Caco-2 (cell line): Measurements from ENCODE around the gene CECR2. TPM values are rescaled to one million over a fixed set of nuclear protein-coding genes. Genes with fewer than 3 reads are reported as not detected.

Experiments
- BruUV-seq: library from RNA; stranded (reverse); fragments of 400-500 nt; replicated peaks from 2 replicates; lab custom pipeline; 2021; lab: Mats Ljungman, UMichigan
- CTCF ChIA-PET: fragments of 300-600 bp; sonication (Branson Sonifier 250); formaldehyde crosslinking; loops from one replicate; lab custom pipeline; 2022; ENCODE audit warnings: antibody characterized with exemption; lab: Charles Lee
- POLR2A ChIA-PET: fragments of 300-600 bp; sonication (Branson Sonifier 250); formaldehyde crosslinking; loops from one replicate; lab custom pipeline; 2022; ENCODE audit warnings: antibody characterized with exemption; lab: Charles Lee
- DNase-seq, 2 experiments: peaks; one replicate each; pipeline versions ENCODE4 v3.0.0 to v3.0.0-alpha.2; 2020 to 2022
- H3K27me3 ChIP-seq: replicated peaks from 2 replicates; pipeline ENCODE4 v1.6.0; 2011; ENCODE audit warnings: low read length; ENCODE audit not compliant: control insufficient read depth, insufficient read depth
- H3K36me3 ChIP-seq: 2 replicates; pipeline ENCODE4 v1.5.1; 2011; ENCODE audit warnings: low read length; ENCODE audit not compliant: control insufficient read depth, insufficient read depth
- H3K4me1 ChIP-seq: fragments of 250-450 bp; sonication (Bioruptor Pico); 2 replicates; pipeline ENCODE4 v1.5.1; 2020; ENCODE audit warnings: mild to moderate bottlenecking
- H3K4me3 ChIP-seq: 2 replicates; pipeline ENCODE4 v1.5.1; 2011; ENCODE audit warnings: low read depth, mild to moderate bottlenecking, control low read depth, low read length
- H3K9me3 ChIP-seq: fragments of 250-450 bp; sonication (Bioruptor Pico); 2 replicates; pipeline ENCODE4 v1.5.1; 2020; ENCODE audit warnings: mild to moderate bottlenecking, moderate library complexity
- H3K27ac Mint-ChIP-seq: one replicate; pipeline ENCODE4 v1.8.0; 2022; ENCODE audit warnings: mixed read lengths; ENCODE audit not compliant: unreplicated experiment
- H3K27me3 Mint-ChIP-seq: one replicate; pipeline ENCODE4 v1.8.0; 2022; ENCODE audit warnings: mixed read lengths; ENCODE audit not compliant: insufficient read depth, unreplicated experiment
- H3K36me3 Mint-ChIP-seq: one replicate; pipeline ENCODE4 v1.8.0; 2022; ENCODE audit warnings: mild to moderate bottlenecking, mixed read lengths; ENCODE audit not compliant: insufficient read depth, unreplicated experiment
- H3K4me1 Mint-ChIP-seq: one replicate; pipeline ENCODE4 v1.8.0; 2022; ENCODE audit warnings: low read depth, mixed read lengths; ENCODE audit not compliant: unreplicated experiment
- H3K4me3 Mint-ChIP-seq: one replicate; pipeline ENCODE4 v1.8.0; 2022; ENCODE audit warnings: mild to moderate bottlenecking, moderate library complexity, mixed read lengths; ENCODE audit not compliant: unreplicated experiment
- H3K9me3 Mint-ChIP-seq: one replicate; pipeline ENCODE4 v1.8.0; 2022; ENCODE audit warnings: mixed read lengths; ENCODE audit not compliant: unreplicated experiment
- intact Hi-C: fragments of 100-400 bp; cut with micrococcal nuclease; formaldehyde crosslinking; loops from one replicate; pipeline ENCODE4 v1.10.0; 2022; ENCODE audit not compliant: unreplicated experiment
- total RNA-seq: library from RNA; stranded (reverse); gene quantifications from 2 replicates; pipeline ENCODE4 v1.2.3, GENCODE V29; 2022
- TF ChIP-seq, protein P1 (sequence below), 2 experiments: fragments of 200-600 bp in 1 of 2; IDR thresholded peaks; 1 replicate in 1 of 2; 2 replicates in 1 of 2; pipeline versions ENCODE4 v1.5.1 to v1.8.0; 2011 to 2022; ENCODE audit warnings: antibody characterized with exemption in 1 of 2, control low read depth in 1 of 2, inconsistent platforms in 1 of 2, low read depth in 1 of 2, low read length in 1 of 2, mild to moderate bottlenecking in 1 of 2, moderate library complexity in 1 of 2; ENCODE audit not compliant: insufficient read depth in 1 of 2, severe bottlenecking in 1 of 2, unreplicated experiment in 1 of 2

Gene CECR2
- total RNA-seq, 1 experiment from 2014 or later = 1.1 TPM

DNA sequence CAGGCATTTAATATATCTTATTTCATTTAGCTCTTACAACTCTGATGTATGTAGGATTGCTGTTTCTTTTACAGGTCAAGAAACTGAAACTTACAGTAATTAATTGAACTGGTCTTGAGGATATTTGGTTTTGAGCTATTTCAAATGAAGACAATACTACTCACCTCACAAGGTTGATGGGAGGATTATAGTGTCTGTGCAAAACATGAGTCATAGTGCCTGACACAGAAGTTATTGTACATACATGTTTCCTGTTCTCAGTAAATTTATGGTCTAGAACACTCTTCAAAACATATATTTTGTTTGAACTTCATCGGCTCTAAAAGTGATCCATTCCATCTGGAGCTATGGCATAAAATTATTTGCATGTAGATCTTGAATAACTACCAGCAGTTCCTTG, 61.9 kb downstream of the CECR2 start:
- Histone ChIP-seq H3K27me3 (no peaks in the 10 kb centered on the region), H3K36me3 (no peaks in the 10 kb centered on the region), H3K4me3 (no peak overlapping the region), H3K9me3 (no peaks in the 10 kb centered on the region), H3K4me1 (no peaks in the 10 kb centered on the region)
- DNase-seq = no peak
- Mint-ChIP-seq H3K27me3 (peaks cover 4% of the 10 kb centered on the region), H3K4me3 (no peak overlapping the region), H3K9me3 (no peaks in the 10 kb centered on the region), H3K36me3 (no peaks in the 10 kb centered on the region), H3K27ac (no peak overlapping the region), H3K4me1 (no peaks in the 10 kb centered on the region)
- ChIA-PET POLR2A (interaction anchor here (0.6 kb wide), 1 partner anchor 13 kb away, joined by 3 read pairs; no protein-coding TSS in a partner anchor), CTCF (no interaction called here)
- no TSS peak for BruUV-seq
- intact Hi-C loops = no loop called here
- TF ChIP-seq, protein P1, sequence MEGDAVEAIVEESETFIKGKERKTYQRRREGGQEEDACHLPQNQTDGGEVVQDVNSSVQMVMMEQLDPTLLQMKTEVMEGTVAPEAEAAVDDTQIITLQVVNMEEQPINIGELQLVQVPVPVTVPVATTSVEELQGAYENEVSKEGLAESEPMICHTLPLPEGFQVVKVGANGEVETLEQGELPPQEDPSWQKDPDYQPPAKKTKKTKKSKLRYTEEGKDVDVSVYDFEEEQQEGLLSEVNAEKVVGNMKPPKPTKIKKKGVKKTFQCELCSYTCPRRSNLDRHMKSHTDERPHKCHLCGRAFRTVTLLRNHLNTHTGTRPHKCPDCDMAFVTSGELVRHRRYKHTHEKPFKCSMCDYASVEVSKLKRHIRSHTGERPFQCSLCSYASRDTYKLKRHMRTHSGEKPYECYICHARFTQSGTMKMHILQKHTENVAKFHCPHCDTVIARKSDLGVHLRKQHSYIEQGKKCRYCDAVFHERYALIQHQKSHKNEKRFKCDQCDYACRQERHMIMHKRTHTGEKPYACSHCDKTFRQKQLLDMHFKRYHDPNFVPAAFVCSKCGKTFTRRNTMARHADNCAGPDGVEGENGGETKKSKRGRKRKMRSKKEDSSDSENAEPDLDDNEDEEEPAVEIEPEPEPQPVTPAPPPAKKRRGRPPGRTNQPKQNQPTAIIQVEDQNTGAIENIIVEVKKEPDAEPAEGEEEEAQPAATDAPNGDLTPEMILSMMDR (IDR thresholded peaks at IDR 0.05; ENCODE audit: insufficient read depth in 1 of 2, low read depth in 1 of 2, low read length in 1 of 2, severe bottlenecking in 1 of 2, unreplicated experiment in 1 of 2) = no peak

DNA sequence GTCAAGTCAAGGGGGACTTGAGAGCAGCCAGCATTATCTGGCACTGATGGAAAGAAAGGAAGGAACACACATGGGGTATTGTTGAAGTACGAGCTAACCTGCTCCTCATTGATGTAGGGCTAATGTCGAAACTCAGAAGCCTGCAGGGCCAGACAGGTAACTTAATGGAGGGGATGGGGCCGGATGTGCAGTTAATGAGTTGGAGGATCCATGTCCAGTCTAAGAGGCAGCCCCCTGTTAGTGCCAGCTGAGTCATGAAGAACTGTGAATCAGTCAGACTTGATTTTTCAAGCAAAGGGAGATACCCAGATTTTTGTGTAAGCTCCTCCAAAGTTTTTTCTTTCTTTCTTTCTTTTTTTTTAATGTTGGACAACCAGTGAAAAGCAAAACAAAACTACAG, 65.6 kb downstream of the CECR2 start:
- Histone ChIP-seq H3K9me3 (no peaks in the 10 kb centered on the region), H3K36me3 (no peaks in the 10 kb centered on the region), H3K27me3 (no peaks in the 10 kb centered on the region), H3K4me3 (no peak overlapping the region), H3K4me1 (no peaks in the 10 kb centered on the region)
- Mint-ChIP-seq H3K36me3 (no peaks in the 10 kb centered on the region), H3K9me3 (no peaks in the 10 kb centered on the region), H3K27ac (no peak overlapping the region), H3K4me3 (no peak overlapping the region), H3K27me3 (no peaks in the 10 kb centered on the region), H3K4me1 (no peaks in the 10 kb centered on the region)
- TF ChIP-seq, protein P1 (IDR thresholded peaks at IDR 0.05; ENCODE audit: insufficient read depth in 1 of 2, low read depth in 1 of 2, low read length in 1 of 2, severe bottlenecking in 1 of 2, unreplicated experiment in 1 of 2) = no peak
- CTCF ChIA-PET = no interaction called here
- BruUV-seq = no TSS peak
- no peak for DNase-seq
- POLR2A ChIA-PET = no interaction called here
- intact Hi-C loops = no loop called here

DNA sequence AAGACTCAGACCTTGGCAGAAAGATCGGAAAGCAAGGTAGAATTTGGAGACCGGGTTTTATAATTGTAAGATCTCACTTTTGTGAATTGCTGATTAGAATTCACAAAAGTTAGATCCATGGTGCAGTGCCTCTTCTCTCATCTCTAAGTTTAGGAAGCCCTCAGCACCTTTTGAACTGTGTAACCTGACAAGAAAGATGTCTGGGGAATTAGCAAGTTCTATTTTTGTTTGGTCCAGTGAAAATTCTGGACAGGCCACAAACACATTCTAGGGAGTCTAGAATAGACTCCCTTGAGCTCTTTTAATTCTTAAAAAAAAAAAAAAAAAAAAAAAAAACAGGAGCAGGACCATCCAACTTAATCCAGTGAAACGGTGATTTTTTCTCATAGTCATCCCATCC, 66.1 kb downstream of the CECR2 start:
- Histone ChIP-seq H3K4me1 (no peaks in the 10 kb centered on the region), H3K36me3 (no peaks in the 10 kb centered on the region), H3K4me3 (no peak overlapping the region), H3K9me3 (no peaks in the 10 kb centered on the region), H3K27me3 (no peaks in the 10 kb centered on the region)
- no TSS peak for BruUV-seq
- no peaks in the 10 kb centered on the region for H3K27me3 Mint-ChIP-seq
- H3K27ac Mint-ChIP-seq = no peak overlapping the region
- no peaks in the 10 kb centered on the region for H3K4me1 Mint-ChIP-seq
- H3K36me3 Mint-ChIP-seq = no peaks in the 10 kb centered on the region
- POLR2A ChIA-PET = no interaction called here
- no peak overlapping the region for H3K4me3 Mint-ChIP-seq
- no peaks in the 10 kb centered on the region for H3K9me3 Mint-ChIP-seq
- intact Hi-C loops = no loop called here
- TF ChIP-seq, protein P1 (IDR thresholded peaks at IDR 0.05; ENCODE audit: insufficient read depth in 1 of 2, low read depth in 1 of 2, low read length in 1 of 2, severe bottlenecking in 1 of 2, unreplicated experiment in 1 of 2) = no peak
- CTCF ChIA-PET = no interaction called here
- no peak for DNase-seq
